ENCODE results near the gene SLC9A2.

GRCh38 chr2:102622646-102623045, 3.3 kb downstream of the SLC9A2 start:
- no peak for TF ChIP-seq POLR2AphosphoS5 (IDR thresholded peaks at IDR 0.05; ENCODE audit: low read depth, low read length)
- no peak for TF ChIP-seq POLR2A (IDR thresholded peaks at IDR 0.05; ENCODE audit: low read depth, low read length)
- no peak for TF ChIP-seq TAF1 (IDR thresholded peaks at IDR 0.05; ENCODE audit: borderline replicate concordance, low read depth, low read length)

Data from GM12892 (cell line).